ENCODE measurements around the gene COPZ1. TPM values are rescaled to one million over a fixed set of nuclear protein-coding genes. Genes with fewer than 3 reads are reported as not detected.

Gene COPZ1
- total RNA-seq, 1 donor from 2014 or later: 152 TPM

DNA sequence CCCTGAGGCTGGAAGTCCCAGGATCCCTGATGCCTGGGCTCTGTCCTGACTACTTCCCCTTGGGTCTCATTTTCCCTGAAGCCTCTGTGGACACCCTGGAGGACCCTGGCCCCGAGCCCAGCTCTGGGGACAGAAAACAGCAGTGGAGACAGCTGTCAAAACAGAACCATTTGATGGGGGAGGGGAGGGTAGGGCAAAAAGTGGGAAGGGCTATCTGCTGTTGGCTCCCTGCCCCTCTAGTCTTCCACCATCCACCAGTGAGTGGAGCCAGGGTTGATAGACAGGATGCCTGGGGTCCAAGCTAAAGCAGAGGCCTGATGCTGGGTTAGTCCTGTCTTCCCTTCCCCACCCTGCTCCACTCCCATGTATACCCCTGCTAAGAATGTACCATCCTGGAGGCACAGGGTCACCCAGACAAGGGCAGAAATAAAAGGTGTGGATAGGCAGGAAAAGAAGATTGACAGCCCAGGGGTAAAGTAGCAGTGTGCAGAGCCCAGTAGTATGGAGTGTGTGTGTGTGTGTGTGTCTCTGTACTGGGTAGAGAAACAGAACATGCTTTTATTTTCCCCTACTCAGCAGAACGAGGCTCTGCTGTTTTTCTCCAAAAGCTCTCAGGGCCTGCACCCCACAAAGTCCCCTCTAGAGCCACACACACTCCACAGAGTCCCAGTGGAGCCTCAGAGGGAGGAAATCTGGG is 49.8 kb downstream of the COPZ1 start:
- intact Hi-C loops (cut with micrococcal nuclease): no loop called here

DNA sequence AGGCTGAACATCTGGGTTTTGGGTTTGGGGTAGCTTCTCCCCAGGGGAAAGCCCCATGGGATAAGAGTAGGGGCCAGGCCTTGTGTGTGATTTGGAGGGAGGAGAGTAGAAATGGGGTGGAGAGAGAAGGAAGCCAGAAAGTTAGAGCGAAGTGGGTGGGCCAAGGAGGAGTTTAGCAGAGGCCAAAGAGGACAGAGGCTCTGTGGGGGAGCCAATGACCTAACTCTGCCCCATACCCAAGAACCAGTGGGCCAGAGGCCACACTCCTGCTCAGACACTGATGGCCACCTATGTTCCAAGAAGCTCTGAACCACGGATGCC is 50.3 kb downstream of the COPZ1 start:
- intact Hi-C loops (cut with micrococcal nuclease): no loop called here

DNA sequence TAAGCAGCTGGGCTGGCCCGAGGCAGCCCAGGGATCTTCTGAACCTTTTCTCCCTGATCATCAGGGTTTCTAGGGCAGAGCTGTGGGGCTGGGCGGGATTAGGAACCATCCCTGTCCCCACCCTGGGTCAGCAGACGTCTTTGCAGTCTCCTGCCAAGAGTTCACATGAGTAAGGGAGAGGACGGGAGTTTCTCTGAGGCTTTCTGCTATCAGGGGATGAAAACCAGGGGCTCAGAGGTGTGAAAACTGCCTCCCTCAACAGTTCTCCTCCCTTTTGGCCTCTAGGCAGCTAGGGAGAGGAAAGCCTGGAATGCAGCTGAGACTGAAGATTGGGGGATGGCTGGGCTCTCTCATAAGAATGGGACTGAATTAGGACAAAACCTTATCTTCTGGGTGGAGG is 51.7 kb downstream of the COPZ1 start:
- intact Hi-C loops (cut with micrococcal nuclease): no loop called here

DNA sequence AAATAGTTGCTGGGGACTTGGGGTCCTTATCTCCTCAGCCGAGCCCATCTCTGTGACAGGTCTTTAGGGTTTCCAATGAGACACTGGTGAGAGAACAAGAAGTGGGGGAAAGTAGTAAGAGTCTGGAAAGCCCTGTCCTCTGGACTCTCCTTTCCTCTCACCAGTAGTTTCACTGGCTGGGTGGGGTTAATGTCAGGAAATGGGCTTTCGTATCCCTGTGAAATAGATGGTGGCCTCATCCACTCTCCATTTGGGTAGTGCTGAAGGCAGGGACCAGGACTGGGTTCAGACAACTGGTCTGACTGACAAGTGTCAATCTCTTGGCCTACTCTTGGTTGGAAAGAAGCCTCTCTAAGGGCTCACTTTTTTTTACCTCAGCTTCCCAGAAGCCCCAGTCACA is 52.1 kb downstream of the COPZ1 start:
- intact Hi-C loops (cut with micrococcal nuclease): no loop called here

DNA sequence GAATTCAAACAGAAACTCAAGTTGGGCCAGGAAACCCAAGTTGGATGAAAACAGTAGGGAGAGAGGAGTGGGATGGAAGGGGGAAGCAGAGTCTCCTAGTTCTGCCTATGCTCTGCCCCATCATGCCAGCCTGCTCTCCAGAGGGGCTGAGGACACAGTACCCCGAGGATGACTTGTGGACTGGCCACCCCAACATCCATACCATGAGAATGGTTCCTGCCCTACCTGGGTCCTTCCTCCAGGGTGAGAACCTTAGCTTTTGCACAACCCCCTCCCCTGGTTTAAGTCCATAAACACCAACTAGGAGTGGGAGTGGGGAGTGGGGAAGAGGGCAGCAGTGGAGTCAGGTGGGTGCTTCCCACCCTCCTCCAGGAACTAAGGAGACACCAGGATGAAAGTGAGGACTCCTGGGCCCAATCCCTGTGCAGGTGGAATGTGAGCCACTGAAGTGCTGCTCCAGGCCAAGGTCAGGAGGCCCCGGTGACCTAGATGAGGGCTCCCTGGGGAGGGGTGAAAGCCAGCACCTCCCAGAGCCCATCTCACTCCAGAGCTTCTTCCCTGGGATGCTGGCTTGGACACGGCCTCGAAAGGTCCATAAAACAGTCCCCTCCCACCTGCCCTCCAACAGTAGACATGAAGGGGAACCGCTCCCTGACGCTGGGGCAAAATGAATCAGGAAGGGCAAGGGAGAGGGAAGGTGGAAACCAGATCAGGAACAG is 53.0 kb downstream of the COPZ1 start:
- intact Hi-C loops (cut with micrococcal nuclease): loop anchor here (2.0 kb wide), 1 partner anchor 35 kb away; no protein-coding TSS in a partner anchor

DNA sequence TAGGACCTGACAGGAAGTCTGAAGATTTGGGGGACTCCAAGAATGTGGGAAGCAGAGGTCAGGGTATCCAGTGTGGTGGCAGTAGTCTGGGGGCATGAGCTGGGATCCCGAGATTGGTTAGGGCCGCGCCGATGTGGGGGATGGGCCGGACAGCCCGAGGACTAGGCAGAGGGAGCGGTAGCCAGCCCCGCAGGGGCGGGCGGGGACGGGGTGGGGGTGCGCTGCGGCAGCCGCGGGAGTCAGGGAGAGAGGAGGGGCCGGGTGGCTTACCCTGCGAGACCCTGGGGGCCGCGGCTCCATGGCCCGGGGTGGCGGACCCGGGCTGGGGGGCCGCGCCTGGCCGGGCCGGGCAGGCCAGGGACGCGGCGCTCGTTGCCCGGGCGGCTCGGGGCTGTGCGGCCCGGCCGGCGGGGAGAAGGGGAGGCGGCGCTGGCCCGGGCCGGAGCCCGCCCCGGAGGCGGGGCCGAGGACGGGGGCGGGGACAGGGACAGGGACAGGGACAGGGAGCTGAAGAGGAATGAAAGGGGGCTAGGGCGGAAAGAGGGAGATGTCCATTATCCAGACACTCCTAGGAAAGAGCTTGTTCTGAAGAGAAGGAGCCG is 54.0 kb downstream of the COPZ1 start:
- intact Hi-C loops (cut with micrococcal nuclease): loop anchor here (1.0 to 2.0 kb wide), 9 partner anchors 11 to 165 kb away; no protein-coding TSS in a partner anchor

DNA sequence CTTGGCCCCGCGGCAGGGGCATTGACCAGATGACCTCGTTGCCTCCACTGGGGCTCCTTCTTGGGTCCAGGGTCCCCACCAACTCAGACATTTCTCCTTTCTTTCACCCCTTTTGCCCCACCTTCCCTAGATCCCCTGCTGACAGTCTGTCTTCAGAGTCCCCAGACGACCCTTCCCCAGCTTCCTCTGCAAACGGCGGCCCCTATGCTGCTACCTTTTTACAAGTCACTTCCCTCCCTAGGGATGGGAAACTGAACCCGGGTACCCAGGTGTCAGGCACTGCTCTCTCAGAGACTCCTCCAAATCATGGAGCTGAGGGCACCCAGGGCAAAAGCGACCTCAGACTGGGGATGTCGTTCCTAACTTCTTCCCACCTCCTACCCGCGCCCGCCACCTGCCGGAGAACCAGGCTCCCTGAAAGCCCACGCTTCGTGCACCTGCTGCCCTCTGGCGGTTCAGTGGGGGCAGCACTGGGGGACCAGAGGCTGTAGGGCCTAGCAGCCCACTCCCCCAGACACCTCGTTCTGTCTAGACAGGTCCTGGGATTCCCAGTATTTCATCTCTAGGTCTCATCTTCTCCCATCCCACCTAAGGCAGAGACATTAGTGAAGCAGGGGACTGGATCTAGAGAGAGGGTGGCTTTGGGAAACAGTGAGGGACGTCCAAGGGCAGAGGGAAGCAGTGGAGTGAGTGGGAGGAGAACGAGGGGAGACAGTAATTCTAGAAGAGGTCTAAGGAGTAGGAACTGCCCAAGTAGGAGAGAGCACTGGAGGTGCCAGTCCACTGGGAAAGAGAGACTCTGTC is 54.7 kb downstream of the COPZ1 start:
- intact Hi-C loops (cut with micrococcal nuclease): loop anchor here (1.0 to 2.0 kb wide), 9 partner anchors 11 to 165 kb away; no protein-coding TSS in a partner anchor

DNA sequence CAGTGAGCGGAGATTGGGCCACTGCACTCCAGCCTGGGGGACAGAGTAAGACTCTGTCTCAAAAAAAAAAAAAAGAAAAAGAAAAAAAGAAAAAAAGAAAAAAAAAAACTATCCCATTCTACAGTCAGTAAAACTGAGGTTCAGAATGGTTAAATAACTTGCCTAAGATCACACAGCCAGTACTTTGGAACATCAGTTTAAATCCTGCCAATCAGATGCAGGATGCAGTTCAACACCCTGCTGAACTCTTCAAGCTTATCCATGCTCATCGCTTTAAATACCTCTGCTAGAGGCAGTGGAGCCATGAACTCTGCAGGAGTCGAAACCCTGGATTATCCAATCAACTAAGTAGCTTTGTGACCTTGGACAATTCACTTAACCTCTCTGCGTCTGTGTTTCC is 56.2 kb downstream of the COPZ1 start:
- intact Hi-C loops (cut with micrococcal nuclease): no loop called here

DNA sequence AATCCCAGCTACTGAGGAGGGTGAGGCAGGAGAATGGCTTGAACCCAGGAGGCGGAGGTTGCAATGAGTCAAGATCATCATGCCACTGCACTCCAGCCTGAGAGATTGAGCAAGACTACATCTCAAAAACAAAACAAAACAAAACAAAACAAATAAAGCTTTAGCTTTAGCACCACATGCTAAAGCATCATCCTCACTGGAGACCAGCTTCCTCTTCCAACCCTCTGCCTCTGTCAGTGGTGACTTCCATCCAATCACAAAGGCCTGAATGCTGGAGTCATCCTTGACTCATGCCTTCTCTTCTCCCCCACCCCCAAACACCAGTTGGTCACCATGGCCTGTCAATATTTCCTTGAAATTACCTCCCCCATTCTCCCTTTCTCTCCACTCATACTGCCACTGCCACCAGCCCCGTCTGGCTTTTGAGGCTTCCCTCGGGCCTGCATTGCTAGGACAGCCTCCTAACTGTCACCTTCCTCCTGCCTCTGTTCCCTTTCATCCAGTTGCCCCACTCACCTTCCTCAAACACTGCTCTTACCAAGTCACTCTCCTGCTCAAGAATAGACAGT is 58.2 kb downstream of the COPZ1 start:
- intact Hi-C loops (cut with micrococcal nuclease): no loop called here

DNA sequence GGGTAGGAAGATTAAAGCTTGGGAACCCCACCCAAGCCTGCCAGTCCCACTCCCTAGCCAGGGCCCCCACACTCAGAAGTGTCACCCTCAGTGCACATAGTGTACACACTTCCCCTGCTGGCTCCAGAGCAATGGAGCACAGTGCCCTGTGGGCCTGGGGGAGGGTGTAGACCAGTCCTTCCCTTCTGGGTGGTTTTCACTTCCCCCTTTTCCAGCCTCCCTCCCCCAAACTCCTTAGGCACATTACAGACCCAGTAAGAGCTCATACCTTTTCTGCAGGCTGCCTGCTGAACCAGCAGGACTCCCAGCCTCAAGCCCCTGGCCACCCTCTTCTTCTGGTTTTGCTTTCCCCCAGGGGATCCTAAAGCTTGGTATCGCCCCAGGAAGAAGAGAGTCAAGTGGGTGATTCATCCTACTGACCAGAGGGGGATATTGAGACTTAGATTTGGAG is 59.7 kb downstream of the COPZ1 start, which contains the start of gene ZNF385A:
Gene ZNF385A (minus strand): TSS at position 143 of the 451 bp plus-strand sequence. CDS start 219 bp downstream, outside the sequence.
- intact Hi-C loops (cut with micrococcal nuclease): no loop called here

DNA sequence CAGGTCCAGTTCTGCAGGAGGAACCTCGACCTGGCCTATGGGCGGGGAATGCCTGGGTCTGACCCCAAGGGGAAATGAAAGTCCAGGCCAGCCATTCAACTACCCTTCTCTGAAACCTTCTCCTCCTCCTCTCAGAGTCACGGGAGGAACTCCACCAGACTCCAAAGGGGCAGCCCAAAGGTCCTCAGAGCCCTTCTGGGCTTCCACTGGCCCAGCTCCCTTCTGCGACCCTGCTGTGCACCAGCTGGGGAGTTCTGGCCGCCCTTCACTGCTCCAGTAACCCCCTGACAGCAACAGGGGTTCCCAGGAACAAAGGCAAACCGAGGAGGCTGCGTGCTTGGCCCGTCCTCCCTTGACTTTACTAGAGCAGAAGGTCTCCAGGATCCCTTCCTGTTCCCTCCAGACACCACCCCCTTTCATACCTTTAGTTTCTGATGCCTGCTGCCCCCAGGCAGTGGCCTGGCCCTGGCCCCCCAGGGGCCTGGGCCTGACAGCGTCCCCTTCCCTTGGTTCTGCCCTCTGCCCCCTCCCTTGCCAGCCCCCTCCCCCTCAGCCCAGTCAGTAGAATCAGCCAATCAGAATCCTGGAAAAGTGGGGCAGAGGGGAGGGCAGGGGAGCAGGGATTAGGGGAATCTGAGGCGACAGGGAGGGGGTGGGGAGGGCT is 60.5 kb downstream of the COPZ1 start:
- intact Hi-C loops (cut with micrococcal nuclease): no loop called here

DNA sequence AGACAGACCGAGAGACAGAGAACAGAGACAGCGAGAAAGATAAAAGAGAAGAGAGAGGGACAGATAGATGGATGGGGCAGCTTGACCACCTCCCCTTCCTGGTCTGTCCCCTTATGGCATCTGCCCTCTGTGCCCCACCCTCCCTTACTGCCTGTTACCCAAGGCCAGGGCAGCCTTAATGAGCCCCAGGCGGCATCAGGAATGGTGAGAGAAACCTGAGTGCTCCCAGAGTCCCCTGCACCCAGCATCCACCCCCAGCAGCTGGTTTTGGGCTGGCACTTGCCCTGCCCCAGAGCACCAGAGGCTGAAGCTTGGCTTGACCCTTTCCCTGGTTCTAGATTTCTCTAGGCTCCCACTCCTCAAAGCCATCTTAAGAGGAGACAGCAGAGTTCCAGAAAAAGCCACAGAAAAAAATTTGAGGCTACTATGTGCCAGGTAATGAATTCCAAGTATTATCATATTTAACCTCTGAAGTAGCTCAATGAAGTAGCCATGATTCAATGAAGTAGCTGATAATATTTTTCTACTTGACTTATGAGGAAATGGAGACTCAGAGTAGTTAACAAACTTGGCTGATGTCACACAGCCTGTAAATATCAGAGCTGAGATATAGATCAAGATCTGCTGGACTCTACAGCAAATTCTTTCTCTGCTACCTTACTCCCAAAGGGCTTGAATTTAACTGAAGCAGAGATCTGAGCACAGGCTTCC is 61.6 kb downstream of the COPZ1 start:
- intact Hi-C loops (cut with micrococcal nuclease): no loop called here

DNA sequence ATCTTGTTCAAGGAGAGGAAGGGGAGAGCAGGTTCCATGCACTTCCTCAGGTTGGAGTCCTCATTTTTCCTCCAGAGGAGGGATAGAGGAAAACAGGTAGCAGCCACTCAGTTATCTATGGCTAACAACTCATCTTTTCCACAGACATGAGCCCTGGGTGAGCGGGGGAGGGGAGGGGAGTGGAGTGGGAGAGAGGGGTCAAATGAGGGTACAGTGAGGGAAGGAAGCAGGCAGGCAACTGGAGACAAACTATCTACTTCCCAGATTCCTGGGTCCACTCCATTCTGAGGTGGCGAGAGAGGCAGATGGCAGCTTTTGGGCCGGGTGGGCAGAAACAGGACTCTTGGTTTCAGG is 62.2 kb downstream of the COPZ1 start:
- intact Hi-C loops (cut with micrococcal nuclease): no loop called here

DNA sequence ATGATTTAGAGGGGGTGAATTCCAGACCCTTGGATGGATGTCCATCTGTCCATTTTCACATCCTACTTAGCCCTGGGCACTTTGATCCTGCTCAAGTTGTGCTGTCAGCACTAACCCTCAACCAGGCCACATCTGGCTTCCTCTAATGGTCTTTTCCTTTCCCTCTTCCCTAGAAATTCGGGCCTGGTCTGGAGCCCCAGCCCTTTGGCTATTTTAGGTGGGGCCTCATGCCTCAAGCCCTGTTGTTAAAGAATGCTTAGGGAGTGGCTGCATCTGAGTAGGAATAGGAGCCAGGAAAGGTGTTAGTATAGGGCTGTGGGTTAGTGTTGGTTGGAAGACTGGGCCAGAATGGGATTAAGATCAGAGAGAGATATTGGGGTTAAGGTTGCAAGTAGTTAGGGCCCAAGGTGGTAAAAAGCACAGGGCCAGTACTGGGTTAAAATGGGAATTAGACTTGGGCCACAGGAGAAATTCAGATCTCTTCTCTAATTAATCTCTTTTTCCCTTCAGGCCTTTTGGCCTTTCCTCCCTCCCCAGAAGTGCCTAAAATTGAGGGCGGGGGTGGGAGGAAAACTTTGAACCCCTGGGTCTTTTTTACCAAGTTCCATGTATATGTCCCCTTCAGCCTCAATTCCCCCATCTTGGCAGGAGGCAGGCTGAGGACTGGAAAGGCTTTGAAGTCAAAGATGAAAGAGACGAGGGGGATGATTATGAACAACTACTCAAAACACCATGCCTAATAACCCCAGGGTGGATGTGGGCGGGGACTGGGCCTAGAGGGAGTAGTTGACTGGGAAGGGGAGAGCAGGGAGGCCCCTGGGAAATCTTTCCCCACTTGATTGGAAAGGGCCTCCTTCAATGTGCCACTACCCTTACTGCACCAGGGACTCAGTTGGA is 63.6 kb downstream of the COPZ1 start:
- intact Hi-C loops (cut with micrococcal nuclease): no loop called here

DNA sequence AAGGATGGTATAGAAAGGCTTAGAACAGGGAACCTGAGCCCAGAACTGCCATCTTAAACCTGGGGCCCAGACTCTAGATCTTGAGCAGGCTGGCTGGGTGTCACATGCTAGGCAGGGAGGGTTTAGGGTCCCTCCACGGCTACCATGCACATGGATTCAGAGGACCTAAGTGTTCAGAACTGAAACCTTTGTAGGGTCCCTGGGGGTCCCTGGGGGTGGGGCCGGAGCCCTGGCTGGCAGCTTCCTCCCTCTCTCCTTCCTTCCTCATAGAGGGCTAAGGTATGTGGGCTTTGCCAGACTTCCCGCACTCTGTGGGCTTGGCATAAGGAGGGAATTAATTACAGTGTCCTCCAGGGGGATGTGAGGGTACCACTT is 64.2 kb downstream of the COPZ1 start:
- intact Hi-C loops (cut with micrococcal nuclease): no loop called here

DNA sequence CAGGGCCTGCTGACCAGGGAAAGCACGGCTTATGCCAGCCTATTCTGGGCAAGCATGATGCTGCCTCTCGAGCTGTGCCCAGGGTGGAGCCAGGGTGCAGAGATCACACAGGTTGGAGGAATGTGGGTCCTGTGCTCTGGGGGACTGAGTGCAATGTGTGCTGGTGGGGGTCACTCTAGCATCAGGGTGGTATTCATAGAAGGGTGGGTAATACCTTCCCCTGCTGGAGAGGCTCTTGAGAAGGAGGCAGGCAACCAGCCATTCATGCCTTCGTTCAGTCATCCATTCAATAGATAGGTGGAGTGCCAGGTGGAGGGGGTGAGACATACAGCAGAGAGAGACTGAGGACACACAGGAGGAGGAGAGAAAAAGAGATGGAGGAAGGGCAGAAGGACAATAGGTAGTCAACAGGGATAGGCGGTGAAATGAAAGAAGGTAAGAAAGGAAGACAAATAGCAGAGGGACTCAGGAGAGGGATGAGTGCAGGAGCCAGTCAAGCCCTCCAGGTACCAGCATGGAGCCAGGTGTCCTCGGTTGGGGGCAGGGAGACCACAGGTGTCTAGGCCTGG is 64.8 kb downstream of the COPZ1 start:
- intact Hi-C loops (cut with micrococcal nuclease): no loop called here

DNA sequence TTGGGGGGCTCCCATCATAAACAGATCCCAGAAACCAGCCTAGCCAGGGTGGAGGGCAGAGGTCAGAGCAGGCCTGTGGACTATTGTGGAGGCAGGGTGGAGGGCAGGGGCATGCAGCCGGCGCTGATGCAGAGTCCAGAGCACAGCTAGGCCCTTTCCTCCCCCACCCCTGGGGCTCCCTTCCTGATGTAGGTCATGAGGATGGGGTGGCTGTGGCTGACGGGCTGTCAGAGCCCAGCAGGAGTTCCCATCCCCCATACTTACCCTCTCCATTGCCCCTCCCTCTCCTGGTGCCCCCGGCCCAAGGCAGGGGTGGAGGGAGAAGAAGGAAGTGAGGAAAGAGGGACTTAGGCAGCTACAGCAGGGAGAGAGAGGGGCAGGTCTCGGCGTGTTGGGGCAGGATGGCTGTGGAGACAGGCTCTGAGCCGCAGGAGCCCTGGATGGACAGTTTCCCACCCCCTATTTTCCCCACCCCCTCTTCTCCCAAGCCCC is 65.3 kb downstream of the COPZ1 start:
- intact Hi-C loops (cut with micrococcal nuclease): no loop called here

Data from T-helper 1 cell treated with Interleukin-12 subunit alpha and Interleukin-12 subunit beta and Interleukin-4 antibody, amounts not matched to agents 30 ng/mL and 1 ng/mL, for 36 hours (primary cell).